ENCODE data around the gene CTNNBL1. TPM values are rescaled to one million over a fixed set of nuclear protein-coding genes. Genes with fewer than 3 reads are reported as not detected.

The CTNNBL1 gene
- total RNA-seq, 8 experiments from 2014 or later: 33.2 to 51.4 (median 37.0) TPM

GRCh38 chr20:37915800-37916570 lies 222.2 kb downstream of the CTNNBL1 start:
- peak in 4 of 8 experiments; percentile 9 to 47 (median 34) for ATAC-seq (replicated peaks in 6 of 8)
- in situ Hi-C loops (cut with MboI; ENCODE audit: low pct_unique_long_range_greater_than_20kb in 2 of 9, low sequenced_read_pairs in 9 of 9, unreplicated experiment in 9 of 9): no loop called here
- Histone ChIP-seq H3K4me1 (replicated peaks in 1 of 2) (peaks cover 63 to 65% of the 10 kb centered on the region in 2 donors), H3K27ac (peak overlapping the region; percentile 57 to 83), H3K4me3 (peak overlapping the region in 1 of 5 donors; percentile 21)
- 13 to 86% (median 50%) methylated on average over 1 to 3 of the region's 21 CpGs; no CpG with 5 or more reads in 6 of the 10 experiments for WGBS, 10 experiments

GRCh38 chr20:37917461-37917860 lies 223.6 kb downstream of the CTNNBL1 start:
- Histone ChIP-seq H3K4me3 (no peak overlapping the region), H3K4me1 (replicated peaks in 1 of 2) (peaks cover 50 to 51% of the 10 kb centered on the region in 2 donors), H3K27ac (no peak overlapping the region)
- 76 to 100% (median 88%) methylated on average over 2 to 6 of the region's 12 CpGs; no CpG with 5 or more reads in 5 of the 10 experiments for WGBS, 10 experiments
- in situ Hi-C loops (cut with MboI; ENCODE audit: low pct_unique_long_range_greater_than_20kb in 2 of 9, low sequenced_read_pairs in 9 of 9, unreplicated experiment in 9 of 9): no loop called here
- ATAC-seq (replicated peaks in 6 of 8): no peak

GRCh38 chr20:37918035-37918434 lies 224.2 kb downstream of the CTNNBL1 start:
- Histone ChIP-seq H3K4me3 (no peak overlapping the region), H3K27ac (no peak overlapping the region), H3K4me1 (replicated peaks in 1 of 2) (peaks cover 44 to 45% of the 10 kb centered on the region in 2 donors)
- WGBS, 10 experiments: 30 to 100% (median 87%) methylated on average over 1 to 6 of the region's 6 CpGs; no CpG with 5 or more reads in 1 of the 10 experiments
- ATAC-seq (replicated peaks in 6 of 8): no peak
- in situ Hi-C loops (cut with MboI; ENCODE audit: low pct_unique_long_range_greater_than_20kb in 2 of 9, low sequenced_read_pairs in 9 of 9, unreplicated experiment in 9 of 9): no loop called here

- Histone ChIP-seq H3K27ac (peak overlapping the region; percentile 50 to 72), H3K4me3 (no peak overlapping the region), H3K4me1 (replicated peaks in 1 of 2) (peaks cover 31 to 33% of the 10 kb centered on the region in 2 donors)
- in situ Hi-C loops (cut with MboI; ENCODE audit: low pct_unique_long_range_greater_than_20kb in 2 of 9, low sequenced_read_pairs in 9 of 9, unreplicated experiment in 9 of 9): no loop called here
- 0 to 60% (median 46%) methylated on average over 1 to 5 of the region's 5 CpGs; no CpG with 5 or more reads in 5 of the 10 experiments for WGBS, 10 experiments
- peak in 1 of 8 experiments; percentile 7 for ATAC-seq (replicated peaks in 6 of 8)
Observed at GRCh38 chr20:37919389-37920040, 225.7 kb downstream of the CTNNBL1 start.

GRCh38 chr20:37920270-37920669 lies 226.4 kb downstream of the CTNNBL1 start:
- in situ Hi-C loops (cut with MboI; ENCODE audit: low pct_unique_long_range_greater_than_20kb in 2 of 9, low sequenced_read_pairs in 9 of 9, unreplicated experiment in 9 of 9): no loop called here
- peak in 3 of 8 experiments; percentile 27 to 54 (median 36) for ATAC-seq (replicated peaks in 6 of 8)
- Histone ChIP-seq H3K4me1 (replicated peaks in 1 of 2) (peaks cover 27 to 28% of the 10 kb centered on the region in 2 donors), H3K27ac (no peak overlapping the region), H3K4me3 (no peak overlapping the region)
- WGBS, 10 experiments: 65 to 100% (median 76%) methylated on average over 1 to 4 of the region's 6 CpGs; no CpG with 5 or more reads in 4 of the 10 experiments

- Histone ChIP-seq H3K27ac (no peak overlapping the region), H3K4me1 (replicated peaks in 1 of 2) (peaks cover 22 to 23% of the 10 kb centered on the region in 2 donors), H3K4me3 (no peak overlapping the region)
- WGBS, 10 experiments: 33 to 67% methylated on average over 1 of the region's 1 CpG; no CpG with 5 or more reads in 8 of the 10 experiments
- no peak for ATAC-seq (replicated peaks in 6 of 8)
- in situ Hi-C loops (cut with MboI; ENCODE audit: low pct_unique_long_range_greater_than_20kb in 2 of 9, low sequenced_read_pairs in 9 of 9, unreplicated experiment in 9 of 9): no loop called here
Observed at GRCh38 chr20:37920679-37921322, 227.0 kb downstream of the CTNNBL1 start.

- no peak for ATAC-seq (replicated peaks in 6 of 8)
- H3K4me1 ChIP-seq (replicated peaks in 1 of 2): peaks cover 15 to 16% of the 10 kb centered on the region in 2 donors
- 25 to 100% (median 90%) methylated on average over 1 to 3 of the region's 6 CpGs; no CpG with 5 or more reads in 3 of the 10 experiments for WGBS, 10 experiments
- no peak overlapping the region for H3K27ac ChIP-seq
- no peak overlapping the region for H3K4me3 ChIP-seq
- in situ Hi-C loops (cut with MboI; ENCODE audit: low pct_unique_long_range_greater_than_20kb in 2 of 9, low sequenced_read_pairs in 9 of 9, unreplicated experiment in 9 of 9): no loop called here
Observed at GRCh38 chr20:37921341-37921929, 227.6 kb downstream of the CTNNBL1 start.

Other genes with a start within 250 kb of the CTNNBL1 start
- gene NNAT, start 172.8 kb upstream of the CTNNBL1 start, total RNA-seq: 100 to 1,000 TPM in 3 of 8 experiments, 10 to 100 TPM in 1, 1 to 10 TPM in 4; 2.5 to 478 (median 9.1) TPM
- gene BLCAP, start 166.2 kb upstream of the CTNNBL1 start, total RNA-seq: 100 to 1,000 TPM in 3 of 8 experiments, 10 to 100 TPM in 5; 43.1 to 144 (median 89.7) TPM
- 10 to 100 TPM in 5 of 8 experiments, 1 to 10 TPM in 2, under 1 TPM in 1; 0.42 to 82.6 (median 36.0) TPM for gene VSTM2L, start 209.1 kb downstream of the CTNNBL1 start, total RNA-seq